GM12873 (cell line): ENCODE data around the gene C3orf70.

Experiments
- CTCF ChIP-seq: IDR thresholded peaks from 2 replicates; pipeline ENCODE4 v1.5.1; 2012; ENCODE audit warnings: low read depth, mild to moderate bottlenecking, moderate library complexity, low read length, control low read depth; ENCODE audit not compliant: insufficient read depth; ENCODE audit errors: missing control alignments

Gene C3orf70

DNA sequence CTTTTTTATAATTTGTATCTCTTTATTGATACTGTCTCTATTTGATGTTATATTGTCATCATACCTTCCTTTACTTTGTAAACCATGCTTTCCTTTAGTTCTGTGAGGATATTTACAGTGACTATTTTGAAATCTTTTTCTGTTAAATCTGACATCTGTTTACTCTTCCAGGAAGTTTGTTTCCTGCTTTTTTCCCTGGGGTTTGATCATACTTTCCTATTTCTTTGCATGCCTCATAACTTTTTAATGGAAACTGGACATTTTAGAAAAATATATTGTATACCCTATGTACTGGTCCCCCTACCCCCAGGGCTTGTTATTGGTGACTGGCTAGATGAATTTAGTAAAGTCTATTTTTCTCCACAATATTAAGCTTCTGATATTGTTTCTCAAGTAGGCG, 115.1 kb downstream of the C3orf70 start:
- no peak for TF ChIP-seq CTCF

DNA sequence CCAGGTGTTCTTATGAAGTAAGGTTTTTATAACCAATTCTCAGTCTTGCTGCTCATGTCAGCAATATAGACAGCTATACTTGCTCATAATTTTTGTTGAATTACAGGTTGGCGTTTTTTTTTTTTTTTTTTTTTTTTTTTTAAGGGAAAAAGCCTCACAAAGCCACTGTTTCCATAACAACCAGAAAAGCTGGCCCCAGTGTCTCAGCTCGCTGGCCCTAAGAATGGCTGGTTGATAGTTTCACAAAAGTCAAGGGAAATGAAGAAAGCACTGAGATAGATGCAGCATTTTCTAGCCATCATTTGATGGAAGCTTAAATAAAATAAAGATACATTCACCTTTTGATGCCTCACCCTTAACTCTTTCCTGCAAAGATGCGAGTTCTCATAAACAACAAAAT, 121.9 kb downstream of the C3orf70 start:
- no peak for TF ChIP-seq CTCF

GRCh38 chr3:185030399-185030798, 122.5 kb downstream of the C3orf70 start:
- TF ChIP-seq CTCF: no peak

DNA sequence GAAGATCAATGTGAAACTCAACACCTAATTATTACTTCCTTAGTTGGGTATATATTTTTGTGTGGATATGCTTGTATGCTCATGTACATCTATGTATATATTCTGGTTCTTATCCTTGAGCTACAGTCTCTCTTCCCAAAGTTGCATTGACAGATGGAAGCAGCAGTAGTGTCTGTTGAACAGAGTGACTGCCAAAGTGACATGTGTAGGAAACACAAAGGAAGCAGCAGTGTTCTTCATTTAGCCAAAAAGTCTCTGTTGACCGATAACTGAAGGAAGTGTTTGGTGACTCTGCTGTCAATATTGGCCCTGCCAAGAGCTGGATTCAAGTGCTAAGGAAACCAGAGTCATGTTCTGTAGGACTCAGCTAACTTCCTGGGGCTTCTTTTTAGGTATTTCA, 123.8 kb downstream of the C3orf70 start:
- no peak for TF ChIP-seq CTCF

DNA sequence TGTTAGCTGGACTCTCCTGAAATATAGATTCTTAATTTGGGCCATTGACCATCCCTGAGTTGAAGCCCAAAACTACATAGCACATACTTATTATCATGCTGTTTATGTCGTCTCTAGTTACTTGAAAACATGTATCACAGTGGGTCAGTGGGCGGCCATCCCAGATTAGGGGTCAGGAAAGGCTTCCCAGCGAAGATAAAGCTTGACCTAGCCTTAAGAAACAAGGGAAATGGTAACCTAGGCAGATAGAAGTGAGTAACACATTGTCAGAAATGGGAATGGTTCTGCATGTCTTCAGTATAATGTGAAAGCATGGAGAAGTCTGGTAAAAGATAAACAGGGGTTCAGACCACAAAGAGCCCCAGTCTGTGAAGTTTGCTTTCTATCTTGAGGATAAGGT, 124.7 kb downstream of the C3orf70 start:
- TF ChIP-seq CTCF: no peak
